Measurements from ENCODE around the gene TLR5.

- TF ChIP-seq CTCF (IDR thresholded peaks at IDR 0.05) = no peak
- no peak for TF ChIP-seq EP300 (IDR thresholded peaks at IDR 0.05)
These were observed 2.2 kb downstream of the TLR5 start for GRCh38 chr1:223140611-223141405.
